ENCODE data around the gene PGBD5. TPM values are rescaled to one million over a fixed set of nuclear protein-coding genes. Genes with fewer than 3 reads are reported as not detected.

The PGBD5 gene
- polyA plus RNA-seq, 3 donors: 7.4 to 8.7 (median 7.7) TPM

DNA sequence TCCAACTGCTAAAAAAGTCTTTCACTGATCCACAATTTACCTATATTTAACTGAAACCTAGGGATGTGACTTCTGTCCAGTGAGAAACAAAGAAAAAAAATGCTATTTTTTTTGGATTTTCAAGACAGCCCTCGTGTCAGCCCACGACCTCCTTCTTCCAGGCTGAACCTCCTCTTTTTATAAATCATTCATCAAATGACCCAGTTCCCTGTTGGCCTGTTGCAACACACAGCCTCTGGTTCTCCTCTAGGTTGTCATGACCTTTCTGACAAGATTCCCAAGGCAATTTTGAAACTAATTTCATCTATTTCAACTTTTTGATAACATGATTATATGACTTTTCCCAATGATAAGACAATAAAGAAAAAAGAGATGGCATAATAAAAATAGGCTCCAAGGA, 74.6 kb downstream of the PGBD5 start:
- DNase-seq: no peak

DNA sequence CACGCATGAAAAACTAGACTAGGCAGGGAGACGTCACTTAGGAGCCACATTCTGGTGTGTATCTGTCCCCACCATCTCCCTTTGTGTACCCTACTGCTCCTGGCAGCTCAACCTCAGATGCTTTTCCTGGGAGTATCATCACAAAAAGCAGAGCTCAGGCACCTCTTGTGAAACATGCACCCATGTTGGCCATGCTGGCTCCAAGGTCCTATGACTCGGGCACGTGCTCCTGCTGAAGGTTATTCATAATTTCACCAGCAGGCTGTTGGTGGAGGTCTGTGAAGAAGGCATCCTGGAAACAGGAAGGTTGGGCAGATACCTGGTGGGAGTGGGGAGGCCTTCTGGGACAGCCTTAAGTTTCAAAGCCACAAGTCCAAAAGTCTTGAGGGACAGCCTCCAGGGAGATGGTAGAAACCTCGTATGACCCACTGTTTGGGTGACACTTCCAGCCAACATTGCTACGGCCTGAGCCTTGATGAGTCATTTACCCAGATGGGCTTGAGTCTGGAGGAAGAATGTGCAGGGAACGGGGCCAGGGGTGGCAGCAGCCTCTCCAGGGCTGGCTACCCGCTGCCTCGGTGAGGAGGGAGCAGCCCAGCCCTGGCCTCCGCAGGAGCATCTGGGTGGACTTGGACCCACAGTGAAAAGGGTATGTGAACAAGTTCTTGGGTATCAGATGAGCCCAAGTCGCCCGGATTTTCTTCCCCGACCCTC, 75.8 kb downstream of the PGBD5 start:
- no peak for DNase-seq

DNA sequence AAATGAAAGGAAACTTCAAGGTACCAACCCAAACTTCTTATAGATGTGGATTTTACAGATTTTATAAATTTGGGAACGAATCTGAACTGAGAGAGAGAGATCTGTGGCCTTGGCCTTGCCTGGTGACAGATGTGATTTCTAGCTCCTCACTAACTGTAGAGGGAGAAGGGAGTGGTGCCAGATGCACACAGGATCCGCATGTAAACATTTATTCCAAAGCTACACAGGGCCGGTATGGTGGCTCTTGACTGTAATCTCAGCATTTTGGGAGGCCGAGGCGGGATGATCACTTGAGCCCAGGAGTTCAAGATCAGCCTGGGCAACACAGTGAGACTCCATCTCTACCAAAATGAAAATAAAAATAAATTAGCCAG, 77.1 kb downstream of the PGBD5 start:
- DNase-seq: no peak

DNA sequence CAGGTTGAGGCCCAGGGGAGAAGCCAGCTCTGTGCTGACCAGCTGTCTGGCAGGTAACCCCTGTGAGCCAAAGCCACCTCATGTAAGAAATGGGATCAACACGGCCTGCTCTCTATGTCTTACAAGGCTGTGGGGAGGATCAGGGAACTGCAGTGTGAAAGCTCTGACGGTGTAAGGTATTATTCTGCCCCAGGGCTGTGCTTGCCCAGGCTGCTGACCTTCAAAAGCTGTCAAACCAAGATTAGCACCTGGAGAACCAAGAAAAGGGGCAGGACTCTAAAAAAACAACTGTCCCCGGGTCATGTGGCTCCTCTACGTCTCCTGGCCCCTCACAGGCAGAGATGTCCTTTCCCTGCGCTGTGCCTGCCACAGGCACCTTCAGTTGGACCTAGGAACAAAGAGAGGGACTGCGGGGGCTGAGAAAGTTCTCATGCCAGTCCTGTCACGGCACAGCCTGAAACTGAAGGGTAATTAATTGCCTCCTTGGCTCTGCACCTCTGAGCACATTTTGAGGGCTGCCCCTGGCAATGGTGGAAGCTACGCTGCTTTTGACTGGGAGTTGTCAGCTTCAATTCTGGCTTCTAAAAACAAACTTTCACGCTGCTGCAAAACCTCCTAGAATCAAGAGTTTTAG, 77.6 kb downstream of the PGBD5 start:
- DNase-seq: no peak

DNA sequence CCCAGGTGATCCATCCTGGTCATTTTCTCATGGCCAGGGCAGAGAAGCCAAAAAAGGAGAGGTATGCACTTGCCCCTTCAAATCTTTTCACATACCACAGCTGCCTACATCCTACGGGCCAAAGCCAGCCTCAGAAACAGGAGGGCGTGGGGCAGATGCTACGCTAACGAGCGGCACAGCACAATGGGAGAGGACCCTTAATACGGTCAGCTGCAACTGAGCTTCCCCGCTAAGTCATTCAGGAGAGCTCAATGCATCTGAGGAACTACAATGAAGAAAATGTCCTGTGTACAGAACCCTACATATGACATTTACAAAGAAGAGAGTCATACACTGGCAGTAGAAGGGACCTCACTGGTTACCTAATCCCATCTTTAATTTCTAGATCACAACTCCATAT, 78.2 kb downstream of the PGBD5 start:
- DNase-seq: no peak

DNA sequence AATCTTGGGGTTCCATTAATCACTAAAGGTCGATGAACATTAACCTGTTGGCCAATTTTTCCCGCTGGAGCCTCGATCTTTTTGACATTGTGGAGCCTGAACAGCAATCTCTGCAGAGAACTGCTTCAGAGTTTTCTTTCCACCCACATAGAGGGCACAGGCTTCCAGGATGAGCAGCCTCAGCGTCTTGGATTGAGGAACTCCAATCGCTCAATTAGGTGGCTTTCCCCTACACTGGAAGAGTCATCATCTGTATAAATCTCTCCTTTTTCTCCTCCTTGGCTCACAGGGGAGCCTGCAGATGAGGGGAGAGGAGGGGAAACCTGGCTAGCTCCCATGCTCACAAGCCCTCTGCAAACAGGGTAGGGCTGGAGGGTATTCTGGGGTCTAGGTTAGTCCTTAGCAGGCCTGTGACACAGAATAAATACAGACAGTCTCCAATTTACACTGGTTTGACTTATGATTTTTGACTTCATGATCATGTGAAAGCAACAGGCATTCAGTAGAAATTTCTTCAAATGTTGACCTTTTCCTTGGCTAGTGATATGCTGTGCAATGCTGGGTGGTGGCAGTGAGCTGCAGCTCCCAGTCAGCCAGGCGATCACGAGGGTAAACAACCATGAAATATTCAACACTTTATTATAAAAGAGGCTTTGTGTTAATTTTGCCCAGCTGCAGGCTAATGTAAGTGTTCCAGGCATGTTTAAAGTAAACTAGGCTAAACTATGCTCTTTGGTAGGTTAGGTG, 80.8 kb downstream of the PGBD5 start:
- DNase-seq: no peak

DNA sequence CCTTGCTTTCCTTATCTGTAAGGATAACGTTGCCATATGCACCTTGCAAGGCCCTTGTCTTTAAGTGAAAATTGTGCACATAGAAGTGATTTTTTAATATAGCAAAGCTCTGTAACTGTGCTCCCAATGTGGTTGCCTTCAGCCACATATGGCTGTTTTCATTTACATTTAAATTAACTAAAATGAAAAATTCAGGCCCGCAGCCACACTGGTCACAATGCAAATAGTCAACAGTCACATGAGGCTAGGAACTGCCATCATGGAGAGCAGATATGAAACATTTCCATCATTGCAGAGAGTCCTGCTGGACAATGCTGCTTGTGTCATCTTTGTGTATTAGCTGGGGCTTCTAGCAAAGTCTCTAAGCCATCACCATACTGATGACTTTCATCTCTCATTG, 83.4 kb downstream of the PGBD5 start:
- DNase-seq: no peak

DNA sequence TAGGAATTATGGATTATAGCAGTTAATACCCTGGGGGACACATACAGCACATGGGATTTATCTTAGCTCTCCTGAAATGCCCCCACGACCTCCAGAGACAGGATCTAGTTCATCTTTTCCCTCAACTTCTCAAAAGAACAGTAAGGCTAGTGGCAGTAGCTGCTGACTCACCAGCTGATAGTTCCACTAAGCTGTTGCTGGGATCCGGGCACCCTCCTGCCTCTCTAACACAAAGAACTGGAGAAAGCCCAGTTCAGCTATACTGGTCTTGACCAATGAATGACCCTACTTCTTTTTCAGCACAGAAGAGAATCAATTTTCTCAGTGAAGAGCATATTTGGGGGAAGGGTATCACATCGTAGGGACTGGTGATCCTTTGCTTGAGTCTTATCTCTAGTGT, 84.1 kb downstream of the PGBD5 start:
- no peak for DNase-seq

DNA sequence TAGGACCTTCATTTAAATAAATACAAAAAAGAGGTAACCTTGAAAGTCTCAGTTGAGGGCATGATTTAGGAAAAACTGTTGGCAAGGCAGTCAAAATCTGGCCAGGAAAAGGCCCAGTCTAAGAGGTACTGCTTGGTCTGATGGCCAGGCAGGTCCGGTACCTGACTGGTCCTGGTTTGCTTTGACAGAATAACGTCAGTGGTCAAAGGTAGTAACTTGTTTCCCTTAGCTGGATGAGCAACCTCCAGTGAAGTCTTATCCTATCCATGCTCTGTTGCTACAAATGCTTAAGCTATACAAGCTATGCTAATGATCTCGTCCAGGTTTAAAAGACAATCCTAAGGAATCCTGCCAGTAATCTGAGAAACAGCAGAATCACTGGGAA, 85.0 kb downstream of the PGBD5 start:
- no peak for DNase-seq

DNA sequence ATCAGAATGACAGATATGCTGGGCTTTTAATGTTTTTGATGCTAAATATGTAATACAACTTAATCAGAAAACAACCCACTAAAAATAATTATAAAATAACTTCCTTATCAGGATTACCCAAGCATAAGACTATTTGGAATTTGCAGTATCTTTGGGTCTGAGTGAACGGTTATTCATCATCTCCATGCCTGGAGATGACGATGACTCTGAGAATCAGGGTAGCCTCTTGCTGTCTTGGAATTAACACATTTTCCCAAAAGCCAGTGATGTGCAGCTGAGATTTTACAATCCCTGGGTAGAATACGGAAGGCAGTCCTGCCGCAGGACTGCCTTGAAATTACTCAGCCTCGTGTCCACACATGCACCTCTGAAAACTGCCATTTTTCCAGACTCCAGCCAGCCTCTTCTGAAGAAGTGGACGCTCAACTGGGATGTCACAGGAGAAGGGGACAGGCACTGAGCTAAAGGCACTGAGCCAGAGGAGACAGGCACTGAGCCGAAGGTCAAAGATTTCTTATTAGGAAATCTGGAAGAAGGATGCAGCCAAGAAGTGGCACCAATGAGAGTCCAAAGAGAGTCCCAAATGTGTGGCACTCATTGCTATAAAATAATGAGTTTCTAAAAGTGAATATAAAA, 85.5 kb downstream of the PGBD5 start:
- DNase-seq: no peak

DNA sequence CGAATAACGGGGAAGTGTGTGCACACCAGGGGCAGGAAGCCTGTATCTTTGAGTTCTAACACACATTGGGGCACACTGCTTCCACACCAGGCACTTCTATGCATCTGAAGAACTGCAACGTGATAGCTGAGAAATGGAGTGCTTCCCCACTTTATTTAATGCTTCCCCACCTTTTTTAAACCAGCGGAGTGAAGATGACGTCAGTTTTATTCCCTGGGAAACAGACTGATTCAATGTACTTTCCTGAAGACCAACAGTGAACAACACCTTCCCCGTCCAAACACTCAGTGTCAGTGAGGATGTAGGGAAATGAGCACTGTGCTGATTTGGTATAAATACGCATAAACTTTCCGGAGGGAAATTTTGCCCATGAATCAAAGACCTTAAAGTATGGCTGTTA, 87.1 kb downstream of the PGBD5 start:
- DNase-seq: no peak

DNA sequence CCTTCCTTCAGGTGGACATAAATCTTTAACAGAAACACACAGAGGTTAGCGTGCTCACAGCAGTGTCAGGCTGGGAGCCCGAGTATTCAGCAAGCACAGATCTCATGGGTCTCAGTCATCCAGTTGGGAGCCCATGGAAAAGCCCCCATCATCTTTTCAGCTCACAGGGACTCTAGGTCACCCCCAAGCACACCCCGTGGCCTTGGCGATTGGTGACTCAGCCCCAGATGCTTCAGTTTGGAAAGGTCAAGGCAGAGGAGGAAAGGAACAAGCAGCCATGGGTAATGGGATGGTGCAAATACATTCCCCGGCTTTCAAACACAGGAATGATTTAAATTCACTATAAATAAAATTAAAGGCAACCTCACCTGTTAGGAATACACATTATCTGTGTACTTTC, 88.9 kb downstream of the PGBD5 start:
- no peak for DNase-seq

DNA sequence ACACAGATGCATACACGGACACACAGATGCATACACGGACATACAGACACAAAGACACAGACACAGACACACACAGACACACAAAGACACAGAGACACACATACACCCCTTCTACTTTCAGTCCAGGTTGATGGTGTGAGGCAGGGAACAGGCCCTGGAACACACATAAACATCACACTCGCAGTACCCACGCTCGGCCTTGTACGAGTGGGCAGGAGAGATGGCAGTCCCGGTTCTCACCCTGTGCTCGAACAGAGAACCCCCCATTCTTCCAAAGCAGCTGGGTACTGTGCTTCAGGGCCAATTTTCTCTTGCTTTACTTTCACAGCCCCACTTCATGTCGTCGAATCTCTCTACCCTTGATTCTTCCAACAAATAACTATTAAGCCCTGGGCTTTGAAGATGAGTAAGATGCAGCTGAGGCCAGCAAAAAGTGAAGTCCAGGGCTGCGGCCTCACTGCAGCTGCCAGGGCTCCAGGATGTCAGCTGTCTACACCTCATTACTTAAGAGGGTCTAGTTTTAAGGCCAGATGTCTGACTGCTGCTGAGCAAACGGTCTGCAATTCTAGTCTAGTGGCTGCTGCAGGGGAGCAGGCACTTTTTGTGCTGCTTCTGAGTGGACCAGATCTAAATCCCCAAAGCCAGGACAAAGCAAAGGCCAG, 90.1 kb downstream of the PGBD5 start:
- DNase-seq: no peak

DNA sequence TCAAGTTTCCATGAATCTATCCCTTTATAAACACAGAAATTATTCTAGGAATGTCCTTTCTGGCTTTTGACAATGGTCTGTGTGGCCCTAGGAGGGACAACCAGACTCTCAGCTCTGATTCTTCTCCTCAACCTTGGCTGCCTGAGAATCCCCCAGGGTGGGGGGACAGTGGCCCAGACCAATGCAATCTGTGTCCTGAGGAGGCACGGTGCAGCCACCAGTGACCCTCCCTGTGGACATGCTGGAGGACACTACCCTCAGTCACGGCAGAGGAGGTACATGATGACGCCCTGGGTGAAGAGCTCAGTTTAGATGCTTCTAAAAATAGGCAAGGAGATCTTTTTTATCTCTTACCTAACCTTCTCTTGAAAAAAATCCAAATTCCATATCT, 91.7 kb downstream of the PGBD5 start:
- no peak for DNase-seq

DNA sequence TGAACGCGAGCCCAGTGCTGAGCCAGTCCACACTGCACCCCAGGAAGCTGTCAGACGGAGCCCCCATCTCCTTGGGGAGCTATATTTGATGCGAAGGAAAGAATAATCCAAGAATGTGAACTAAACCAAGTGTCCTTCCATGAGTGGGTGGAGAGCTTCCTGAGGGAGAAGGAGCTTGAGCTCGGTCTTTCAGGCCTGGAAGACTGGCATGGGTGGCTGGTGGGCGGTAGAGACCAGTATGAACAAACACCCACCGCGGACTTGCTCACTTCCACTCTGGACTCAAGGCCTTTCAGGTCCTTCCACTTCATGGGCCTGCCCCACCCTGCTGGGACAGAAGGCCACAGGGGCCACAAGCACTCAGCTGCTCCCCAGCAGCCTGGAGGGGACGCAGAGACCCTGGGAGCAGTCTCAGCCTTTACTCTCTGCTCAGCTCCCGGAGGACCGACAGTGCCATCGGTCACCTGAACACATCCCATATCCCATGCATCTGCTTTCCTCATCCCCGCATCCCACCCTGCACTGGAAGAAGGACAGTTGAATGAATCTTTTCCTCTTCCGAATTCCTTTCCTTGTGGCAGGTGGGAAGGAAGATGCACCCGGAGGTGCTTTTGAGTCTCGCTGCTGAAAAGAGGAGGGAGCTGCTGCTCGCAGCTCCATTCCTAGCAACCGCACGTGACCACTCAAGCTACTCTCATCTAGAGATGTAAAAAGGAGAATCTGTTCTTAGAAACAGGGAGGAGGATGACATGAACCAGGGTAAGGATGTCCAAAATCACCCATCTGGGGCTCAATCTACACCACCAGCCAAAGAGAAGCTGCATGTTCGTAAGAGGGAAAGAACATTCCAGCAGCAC, 92.3 kb downstream of the PGBD5 start:
- no peak for DNase-seq

DNA sequence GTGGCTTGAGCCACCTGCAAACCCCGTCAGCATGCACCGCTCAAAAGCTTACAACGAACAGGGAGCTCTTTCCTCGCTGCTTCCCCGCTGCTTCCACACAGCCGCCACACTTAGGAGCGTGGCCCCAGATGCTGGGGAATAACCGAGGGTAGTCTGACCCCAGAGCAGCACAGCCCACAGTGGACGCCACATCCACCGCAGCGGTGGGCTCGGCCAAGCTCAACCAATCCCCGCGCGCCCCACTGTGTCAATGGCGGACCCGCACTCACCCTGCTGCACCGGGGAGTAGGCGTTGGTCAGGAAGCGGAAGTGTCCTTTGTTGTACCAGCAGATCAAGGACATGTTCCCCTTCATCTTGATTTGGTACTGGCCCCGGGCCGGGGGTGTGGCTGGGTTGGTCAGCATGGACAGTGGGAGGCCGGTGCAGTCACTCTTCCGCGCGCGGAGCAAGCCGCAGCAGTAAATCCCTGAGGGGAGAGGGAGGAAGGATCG, 93.5 kb downstream of the PGBD5 start:
- no peak for DNase-seq

DNA sequence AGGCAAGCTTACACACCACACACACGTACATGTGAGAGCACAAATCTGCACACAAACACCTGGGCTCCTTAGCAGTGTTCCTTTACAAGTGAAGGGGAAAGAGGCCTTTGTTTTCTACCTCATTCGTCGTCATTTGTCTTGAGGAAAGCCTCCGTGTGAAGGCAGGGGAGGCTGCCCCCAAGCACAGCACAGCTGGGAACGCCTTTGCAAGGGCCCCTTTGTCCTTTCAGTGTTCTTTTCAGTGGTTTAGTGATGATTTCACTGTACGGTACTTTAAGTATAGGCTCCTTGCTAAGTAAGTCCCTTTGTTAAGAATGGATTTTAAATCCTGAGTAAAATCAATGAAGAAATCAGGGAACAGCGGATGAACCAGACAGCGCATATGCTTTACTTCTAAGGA, 94.1 kb downstream of the PGBD5 start:
- no peak for DNase-seq

DNA sequence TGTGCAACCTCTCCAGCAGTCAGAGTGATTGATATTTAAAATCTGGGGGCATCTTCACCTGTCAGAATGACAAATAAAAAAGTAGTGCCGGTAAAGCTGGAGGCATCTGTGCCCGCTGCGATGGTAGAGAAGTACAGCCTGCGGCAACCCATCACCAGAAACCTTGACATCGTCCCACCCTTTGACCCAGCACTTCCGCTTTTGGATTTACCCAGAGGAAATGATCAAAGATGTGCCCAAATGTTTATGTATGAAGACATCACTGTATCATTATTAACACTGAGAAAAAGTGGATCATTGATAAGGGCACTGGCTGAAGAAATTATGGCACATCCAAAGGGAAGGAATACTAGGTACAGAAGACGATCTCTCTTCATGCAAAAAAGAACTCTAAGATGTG, 96.0 kb downstream of the PGBD5 start:
- no peak for DNase-seq

DNA sequence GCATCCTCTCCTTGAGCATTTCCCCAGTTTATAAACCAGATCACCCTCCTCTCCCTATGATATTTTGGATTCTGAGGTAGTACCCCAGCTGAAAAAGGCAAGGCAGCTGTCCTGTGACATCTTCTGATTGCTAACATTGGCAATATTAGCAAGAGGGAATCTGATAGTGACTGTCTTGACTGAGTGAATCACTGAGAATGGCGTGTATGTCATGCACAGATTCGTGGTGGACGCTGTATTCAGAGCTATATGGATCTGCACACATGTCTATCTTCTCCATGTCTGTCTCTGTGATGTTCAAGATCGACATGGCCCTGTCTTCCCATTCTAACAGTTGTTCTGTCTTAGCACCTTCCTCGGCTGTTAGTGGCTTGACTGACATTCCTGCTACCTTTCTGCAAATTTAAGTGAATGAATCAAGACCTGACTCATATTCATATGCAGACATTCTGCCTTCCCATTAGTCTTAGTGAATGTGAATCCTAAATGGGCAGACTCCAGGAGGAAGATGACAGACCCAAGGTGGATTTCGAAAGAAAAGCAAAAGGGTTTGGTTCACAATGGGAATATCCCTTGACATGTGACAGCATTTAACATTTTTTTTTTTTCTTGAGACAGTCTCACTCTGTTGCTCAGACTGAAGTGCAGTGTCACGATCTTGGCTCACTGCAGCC, 97.7 kb downstream of the PGBD5 start:
- no peak for DNase-seq

DNA sequence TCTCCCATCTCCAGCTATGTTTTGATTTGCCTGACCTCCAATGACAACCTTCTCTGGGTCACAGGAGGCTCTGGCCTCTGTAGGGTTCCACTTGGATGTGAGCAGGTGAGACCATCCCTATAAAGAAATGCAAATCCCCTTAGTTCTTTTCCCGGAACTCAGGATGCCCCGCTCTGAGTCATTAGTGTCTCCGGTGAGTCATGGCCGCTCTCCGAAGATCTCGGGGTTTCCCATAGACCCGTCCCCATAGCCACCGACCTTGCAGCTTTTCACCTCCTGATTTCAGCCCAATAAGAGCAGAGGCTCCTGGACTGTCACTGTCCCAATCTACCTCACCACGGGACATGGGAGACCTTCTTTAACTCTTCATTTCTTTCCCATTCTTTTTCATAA, 98.2 kb downstream of the PGBD5 start:
- DNase-seq: no peak
